HG02763 (cell line): Measurements from ENCODE around the gene WWOX.
"Not testable (repeated sequence)": the region's sequence is repeated elsewhere in the genome, so short reads cannot be mapped to it uniquely, and the experiment has no call there.

Source experiments
- ATAC-seq: cut with Tn5 transposase; IDR thresholded peaks from one replicate; pipeline ENCODE4 v1.9.1; 2021; ENCODE audit warnings: mild to moderate bottlenecking, moderate library complexity; ENCODE audit not compliant: unreplicated experiment

The WWOX gene

DNA sequence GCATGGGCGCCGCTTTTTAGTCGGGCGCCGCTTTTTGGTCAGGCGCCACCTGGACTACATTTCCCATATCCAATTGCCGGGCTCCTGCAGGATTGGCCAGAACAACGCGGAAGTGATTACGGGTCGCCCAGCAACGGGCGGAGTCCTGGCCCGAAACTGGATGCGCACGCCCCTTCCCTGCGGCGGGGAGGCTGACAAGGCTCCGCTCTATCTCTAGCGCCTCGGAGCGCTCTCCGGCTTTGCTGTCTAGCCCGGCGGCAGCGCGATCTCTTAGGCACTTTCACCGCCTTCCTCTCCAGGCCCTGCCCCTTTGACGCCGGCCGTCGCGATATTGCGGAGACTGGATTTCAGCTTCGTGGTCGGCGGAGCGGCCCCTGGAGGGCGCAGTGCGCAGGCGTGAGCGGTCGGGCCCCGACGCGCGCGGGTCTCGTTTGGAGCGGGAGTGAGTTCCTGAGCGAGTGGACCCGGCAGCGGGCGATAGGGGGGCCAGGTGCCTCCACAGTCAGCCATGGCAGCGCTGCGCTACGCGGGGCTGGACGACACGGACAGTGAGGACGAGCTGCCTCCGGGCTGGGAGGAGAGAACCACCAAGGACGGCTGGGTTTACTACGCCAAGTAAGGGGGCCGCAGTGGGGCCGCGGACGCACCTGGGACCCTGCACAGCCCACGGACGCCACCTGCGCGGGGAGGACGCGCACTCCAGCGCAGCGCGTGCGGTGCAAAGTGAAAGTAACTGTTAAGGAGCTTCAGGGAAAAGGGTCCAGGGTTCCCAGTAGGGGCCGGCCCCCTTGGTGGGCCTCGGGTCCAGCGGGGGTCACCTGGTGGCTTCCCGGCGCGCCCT is at the start of gene WWOX:
Gene WWOX (plus strand): TSS at position 384 of the 841 bp plus-strand sequence.
- peak; percentile 96 for ATAC-seq

DNA sequence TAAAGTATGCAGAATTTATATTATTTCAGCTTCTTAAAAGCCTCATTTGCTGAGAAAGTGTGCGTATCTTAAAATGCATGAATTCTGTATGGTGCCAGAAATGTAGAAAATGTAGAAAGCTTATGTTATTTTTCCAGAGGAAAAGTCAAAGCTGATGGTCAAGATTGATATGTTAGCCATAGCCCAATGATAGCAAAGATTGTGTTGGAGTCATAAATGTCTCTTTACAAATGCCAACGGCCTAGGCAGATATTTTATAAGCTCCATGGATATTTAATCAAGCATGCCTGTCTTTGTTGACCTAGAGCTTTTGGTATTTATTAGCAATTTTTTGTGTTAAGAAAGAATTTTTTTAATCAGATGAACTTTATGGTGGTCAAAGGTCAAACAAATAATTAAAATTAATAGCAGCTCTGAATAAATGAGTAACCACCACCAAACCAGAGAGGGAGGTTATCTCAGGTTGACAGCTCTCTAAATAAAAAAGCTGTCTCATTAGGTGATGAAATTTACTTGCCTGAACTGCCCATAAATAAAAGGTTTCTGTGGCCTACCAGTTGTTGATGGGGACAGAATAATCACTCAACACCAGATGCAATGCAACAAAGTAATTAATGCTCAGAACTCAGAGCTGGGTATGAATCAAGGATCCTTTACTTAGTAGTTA is 48.6 kb upstream of the WWOX start:
- no peak for ATAC-seq

DNA sequence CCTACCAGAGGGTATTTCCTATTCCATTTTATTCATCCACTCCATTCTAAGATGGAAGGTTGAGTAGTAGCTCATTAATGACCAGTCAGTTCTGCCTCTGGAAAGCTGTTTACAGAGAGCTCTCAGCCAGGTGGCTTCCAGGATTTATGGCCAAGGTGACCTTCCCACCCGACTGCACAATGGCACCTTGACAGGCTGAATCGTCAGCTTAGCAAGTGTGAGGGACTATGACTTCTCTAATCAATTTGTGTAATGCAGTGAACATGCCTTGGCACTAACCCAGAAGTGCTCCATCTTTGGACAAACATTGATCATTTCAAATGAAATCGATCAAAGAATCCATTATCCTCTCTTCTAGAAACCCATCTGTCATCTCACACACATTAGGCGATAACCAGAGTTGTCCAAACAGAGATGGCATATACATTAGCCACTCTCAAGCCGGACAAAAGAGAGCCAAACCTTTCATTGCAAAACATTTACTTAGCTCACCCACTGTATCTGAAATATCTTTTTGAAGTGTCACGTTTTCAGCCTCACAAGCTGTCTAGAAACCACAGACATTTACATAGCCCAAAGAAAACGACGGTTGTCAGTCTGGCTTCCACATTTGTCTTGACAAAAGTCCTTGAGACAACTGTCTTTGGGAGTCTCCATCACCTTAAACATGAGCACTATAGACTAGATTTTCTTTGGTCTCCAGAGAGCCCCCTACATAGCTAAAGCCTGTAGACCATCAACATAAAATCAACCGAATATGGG is 41.5 kb upstream of the WWOX start:
- ATAC-seq = no peak

DNA sequence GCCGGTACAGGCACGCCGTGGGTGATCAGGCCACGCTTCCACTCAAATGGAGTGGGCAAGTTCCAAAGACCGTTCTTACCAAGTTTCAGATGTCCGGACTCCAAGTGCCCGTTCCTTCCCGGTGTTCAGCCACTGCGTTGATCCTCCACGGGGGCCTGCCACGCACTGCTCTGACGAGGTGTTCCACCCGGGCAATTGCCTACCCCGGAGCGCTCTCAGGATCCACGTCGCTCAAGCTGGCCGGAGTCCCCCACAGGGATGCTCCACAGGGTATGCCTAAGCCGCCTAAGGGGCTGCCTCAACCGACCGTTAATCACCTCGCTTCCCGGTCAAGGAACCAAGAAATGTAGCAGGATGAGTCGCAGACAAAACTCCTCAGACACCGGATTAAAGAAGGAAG is 39.6 kb upstream of the WWOX start:
- ATAC-seq = not testable (repeated sequence)

DNA sequence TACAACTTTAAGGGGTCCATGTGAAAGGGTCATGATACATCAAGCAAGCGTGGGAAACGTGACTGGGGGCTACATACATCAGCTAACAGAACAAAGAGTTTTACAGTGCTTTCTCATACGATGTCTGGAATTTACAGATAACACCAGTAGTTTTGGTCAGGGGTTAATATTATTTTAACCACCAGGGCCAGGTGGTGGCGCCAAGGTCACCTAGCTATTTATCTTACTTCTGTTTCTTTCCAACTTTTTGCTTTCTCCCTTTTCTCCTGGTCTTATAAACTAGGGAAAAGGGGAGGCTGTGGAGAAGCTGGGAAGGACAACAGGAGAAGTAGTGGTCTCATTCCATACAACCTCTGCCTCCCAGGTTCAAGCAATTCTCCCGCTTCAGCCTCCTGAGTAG is 39.2 kb upstream of the WWOX start:
- no peak for ATAC-seq

DNA sequence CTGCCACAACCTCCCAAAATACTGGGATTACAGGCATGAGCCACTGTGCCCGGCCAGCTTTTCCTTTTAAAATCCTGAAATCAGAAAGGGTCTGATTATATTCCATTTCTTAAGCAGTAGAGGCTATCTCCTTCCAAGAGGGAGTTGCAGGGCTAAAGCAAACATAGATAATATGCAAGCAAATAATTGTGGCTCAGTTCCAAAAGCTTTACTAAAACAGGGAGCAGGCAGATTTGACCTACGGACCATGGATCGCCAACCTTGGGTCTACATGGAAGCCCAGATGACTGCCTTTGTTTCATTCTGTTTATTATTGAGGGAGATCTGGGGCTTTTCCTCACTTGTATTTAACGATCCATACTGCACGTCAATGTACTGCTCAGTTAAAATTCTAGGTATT is 38.6 kb upstream of the WWOX start:
- no peak for ATAC-seq

DNA sequence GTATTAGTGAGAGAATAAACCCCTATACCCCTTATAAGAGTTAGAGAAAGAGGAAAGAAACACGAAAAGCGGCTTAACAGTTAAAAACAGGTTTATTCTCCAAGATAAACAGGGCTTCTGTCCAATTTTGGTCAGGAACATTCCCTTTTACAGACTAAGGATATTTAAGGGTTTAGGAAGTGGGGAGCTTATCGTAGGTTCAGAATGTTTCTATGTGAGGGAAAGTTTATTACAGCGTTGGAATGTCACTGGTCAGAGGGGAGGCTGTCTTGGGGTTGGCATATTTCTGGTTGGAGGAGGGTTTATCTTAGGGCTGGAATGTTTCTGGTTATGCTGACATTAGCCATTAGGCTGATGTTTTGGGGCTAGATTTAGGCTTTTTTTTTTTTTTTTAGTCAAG is 34.1 kb upstream of the WWOX start:
- ATAC-seq = no peak

DNA sequence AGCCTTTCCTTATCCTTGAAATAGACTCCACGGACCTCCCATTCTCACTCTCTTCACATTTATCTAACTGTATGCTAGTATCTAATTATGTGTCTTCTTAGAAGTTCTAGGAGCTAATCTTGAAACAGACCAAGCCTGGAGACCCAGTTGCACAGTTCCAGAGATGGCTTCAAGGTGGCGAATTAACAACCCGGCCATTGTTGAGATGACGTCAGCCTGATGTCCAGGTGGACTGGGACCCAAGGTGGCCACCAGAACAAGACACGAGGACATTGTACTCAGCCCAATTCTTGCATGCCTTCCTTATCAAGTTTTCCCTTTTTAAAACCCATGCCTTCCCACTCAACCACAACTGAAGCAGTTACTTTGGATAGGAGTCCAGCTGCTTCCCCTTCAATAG is 29.5 kb upstream of the WWOX start:
- no peak for ATAC-seq

DNA sequence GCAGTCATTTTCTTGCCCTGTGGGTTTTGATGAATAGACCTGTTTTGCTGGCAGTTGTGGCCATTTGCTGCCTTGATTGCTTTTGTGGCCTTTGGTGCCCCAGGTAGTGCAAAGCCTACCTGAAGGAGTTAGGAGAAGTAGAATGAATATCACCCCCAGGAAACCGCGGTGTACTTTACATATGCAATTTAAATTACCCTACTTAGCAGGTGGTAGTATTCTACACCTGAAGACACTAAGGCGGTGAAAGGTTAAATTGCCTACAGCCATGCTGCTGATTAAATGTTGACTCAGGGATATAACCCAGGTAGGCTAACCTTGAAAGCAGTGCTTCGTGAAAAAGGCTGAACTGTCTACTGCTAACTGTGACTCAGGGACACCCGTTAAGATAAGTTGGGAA is 27.2 kb upstream of the WWOX start:
- no peak for ATAC-seq

DNA sequence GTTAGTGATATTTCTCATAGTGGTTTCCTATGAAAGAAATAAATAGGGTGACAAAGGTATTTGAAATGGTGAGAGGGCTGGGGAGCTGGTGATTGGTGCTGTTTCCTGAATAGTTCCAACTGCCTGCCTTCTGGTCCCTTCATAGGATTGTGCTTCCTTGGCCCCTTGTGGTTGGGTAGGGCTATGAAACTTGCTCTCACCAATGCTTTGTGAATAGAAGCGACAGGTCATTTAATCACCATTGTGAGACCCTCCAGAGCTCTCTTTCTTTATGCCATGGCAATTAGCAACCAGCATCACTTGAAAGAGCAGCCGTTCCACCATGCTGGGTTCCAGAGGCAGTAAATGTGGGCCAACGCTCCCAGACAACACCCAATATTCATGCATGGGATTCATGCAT is 23.7 kb upstream of the WWOX start:
- no peak for ATAC-seq

DNA sequence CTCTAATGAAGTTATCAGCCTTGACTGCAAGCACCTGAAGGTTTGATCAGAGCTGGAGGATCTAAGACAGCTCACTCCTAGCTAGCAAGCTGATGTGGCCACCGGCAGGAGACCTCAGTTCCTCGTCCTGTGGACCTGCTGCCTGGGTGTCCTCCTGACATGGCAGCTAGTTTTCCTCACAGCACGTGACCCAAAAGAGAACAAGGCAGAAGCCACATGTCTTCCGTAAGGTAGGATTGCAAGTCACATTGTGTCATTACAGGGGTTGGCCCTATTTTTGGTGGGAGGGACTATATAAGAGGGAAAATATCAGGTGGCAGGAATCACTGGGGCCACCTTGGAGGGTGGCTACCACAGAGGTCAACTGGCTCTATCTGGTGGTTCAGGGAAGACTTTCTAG is 18.1 kb upstream of the WWOX start:
- ATAC-seq = no peak

DNA sequence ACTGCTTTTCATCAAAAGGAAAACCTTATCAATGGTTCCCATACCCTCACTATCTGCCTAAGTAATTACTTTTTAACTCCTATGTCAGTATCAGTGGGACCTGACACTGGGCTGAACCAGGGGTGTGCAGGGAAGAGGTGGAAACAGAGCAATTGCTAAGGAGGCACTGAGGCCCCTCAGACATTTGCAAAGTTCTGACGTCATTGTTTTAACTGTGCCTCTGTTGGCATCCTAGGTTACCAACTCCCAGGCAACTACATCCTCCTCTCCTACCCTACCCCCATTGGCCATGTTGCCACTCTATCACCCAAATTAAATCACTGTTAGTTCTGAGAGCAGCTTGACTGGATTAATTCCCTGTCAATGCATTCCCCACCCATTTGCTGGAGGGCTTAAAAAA is 8.0 kb upstream of the WWOX start:
- ATAC-seq = no peak

DNA sequence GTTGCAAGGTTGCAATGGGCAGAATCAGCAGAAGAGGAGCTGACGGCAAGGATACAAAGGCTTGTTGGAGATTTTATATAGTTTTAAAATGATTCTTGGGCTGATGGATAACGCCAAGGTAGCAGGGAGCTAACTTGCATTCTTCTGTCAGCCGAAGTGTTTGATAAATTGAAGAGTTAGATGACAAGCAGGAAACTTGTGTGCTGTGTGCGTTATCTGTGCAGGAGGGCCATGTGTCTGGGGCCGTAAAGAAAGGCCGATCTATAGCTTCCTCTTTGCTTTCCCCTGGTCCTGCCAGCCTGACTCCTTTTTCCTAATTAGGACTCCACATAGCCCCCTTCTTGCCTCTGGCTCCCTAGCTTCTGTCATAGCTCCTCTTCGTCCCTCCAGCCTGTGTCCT is 6.7 kb upstream of the WWOX start:
- ATAC-seq = no peak

DNA sequence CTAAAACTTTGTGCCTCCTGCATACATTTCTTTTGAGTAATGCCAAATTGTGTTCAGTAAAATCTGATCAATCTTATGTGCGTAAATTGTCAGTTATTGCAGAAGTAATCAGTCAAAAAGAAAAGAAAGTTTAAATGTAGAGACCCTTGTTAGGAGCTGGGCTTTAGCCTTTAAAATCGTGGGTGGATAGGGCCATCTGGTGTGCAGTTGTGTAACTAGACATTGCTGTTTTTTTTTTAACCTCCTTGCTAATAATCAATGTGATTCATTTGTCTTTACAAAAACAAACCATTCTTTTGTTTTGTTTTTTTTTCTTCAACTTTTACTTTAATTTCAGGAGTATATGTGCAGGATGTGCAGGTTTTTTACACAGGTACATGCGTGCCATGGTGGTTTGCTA is 5.3 kb upstream of the WWOX start:
- no peak for ATAC-seq

DNA sequence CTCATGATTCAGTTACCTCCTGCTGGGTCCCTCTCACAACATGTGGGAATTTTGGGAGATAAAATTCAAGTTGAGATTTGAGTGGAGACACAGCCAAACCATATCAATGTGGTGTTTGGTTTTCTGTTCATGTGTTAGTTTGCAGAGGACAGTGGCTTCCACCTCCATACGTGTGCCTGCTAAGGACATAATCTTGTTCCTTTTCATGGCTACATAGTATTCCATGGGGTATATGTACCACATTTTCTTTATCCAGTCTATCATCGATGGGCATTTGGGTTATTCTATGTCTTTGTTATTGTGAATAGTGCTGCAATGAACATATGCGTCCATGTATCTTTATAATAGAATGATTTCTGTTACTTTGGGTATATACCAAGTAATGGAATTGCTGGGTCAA is 4.5 kb upstream of the WWOX start:
- ATAC-seq = no peak

DNA sequence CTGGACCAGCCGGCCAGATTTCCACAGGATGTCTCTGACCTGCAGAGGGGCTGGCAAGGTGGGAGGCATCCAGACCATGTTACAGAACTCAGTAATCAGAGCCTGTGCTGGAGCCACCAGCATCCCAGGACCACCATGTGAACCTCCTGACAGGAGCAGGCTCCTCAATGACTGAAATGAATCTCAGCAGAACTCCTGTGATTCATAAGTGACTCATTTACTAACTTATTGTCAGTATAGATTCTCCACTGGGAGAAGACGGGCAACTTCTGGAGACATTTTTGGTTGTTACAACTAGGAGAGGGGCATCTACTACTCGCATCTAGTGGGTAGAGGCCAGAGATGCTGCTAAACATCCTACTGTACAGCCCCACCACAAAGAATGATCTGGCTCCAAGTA is 3.1 kb upstream of the WWOX start:
- no peak for ATAC-seq

DNA sequence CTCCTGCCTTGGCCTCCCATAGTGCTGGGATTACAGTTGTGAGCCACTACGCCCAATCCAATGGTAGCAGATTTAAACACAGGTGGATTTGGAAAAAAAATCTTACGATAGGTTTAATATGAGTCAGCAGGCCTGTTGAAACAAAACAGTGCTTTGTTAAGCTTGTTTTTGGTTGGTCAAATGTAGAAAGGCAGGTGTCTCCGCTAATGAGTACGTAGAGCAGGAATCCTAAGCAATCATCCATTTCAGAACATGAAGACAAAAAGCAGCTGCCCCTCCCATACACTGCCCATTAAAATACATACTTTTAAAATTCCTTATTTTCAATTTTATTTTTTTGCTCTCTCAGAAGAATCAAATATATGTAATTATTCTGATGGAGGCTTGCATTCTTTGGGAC is 1.9 kb upstream of the WWOX start:
- no peak for ATAC-seq

DNA sequence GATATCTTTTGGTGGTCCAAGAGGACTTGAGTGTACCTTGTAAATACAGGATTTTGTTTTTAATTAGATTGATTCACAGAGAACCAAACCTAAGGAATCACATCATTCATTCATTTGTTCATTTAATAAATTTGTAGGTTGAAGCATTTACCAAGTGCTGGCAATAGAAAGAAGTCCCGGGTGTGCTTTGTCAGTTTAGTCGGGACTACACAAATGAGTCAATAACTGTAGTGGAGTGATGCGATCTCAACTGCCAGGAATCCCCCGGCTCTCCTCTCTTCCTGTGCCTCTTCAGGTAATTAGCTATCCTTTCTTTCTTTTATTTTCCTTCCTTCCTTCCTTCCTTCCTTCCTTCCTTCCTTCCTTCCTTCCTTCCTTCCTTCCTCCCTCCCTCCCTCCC is 1.4 kb upstream of the WWOX start:
- no peak for ATAC-seq

DNA sequence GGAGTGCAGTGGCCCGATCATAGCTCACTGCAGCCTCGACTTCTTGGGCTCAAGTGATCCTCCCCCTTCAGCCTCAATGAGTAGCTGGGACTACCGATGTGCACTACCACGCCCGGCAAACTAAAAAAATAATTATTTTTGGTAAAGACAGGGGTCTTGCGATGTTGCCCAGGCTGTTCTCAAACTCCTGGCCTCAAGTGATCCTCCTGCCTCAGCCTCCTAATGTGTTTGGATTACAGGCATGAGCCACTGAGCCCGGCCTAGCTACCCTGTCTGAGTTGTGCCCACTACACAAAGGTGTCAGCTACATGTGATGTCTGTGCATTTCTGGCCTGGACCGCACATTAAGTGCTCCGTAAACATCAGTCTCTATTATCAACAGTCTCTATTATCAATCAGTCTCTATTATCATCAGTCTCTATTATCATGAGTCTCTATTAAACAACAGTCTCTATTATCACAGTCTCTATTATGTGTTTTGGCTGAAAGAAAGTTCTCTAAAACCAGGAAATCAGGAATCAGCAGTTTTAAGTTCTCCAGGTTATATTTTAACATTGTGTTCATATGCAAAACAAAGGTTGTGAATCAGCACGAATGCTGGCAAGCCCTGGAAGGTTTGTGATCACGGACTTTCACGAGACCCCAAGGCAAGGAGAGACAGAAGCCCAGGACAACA is 721 bp upstream of the WWOX start:
- no peak for ATAC-seq

DNA sequence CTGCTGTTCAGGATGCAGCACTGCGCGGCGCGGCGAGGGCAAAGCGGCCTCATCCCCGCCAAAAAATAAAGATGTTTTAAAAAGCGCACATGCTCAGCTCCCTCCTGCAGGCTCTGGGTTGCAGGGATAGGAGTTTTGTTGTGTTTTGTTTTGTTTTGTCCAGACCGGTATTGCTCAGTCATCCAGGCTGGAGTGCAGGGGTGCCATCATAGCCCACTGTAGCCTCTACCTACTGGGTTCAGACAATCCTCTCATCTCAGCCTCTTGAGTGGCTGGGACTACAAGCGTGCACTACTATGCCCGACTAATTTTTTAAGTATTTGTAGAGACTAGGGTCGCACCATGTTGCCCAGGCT is 636 bp downstream of the WWOX start:
- ATAC-seq = no peak

DNA sequence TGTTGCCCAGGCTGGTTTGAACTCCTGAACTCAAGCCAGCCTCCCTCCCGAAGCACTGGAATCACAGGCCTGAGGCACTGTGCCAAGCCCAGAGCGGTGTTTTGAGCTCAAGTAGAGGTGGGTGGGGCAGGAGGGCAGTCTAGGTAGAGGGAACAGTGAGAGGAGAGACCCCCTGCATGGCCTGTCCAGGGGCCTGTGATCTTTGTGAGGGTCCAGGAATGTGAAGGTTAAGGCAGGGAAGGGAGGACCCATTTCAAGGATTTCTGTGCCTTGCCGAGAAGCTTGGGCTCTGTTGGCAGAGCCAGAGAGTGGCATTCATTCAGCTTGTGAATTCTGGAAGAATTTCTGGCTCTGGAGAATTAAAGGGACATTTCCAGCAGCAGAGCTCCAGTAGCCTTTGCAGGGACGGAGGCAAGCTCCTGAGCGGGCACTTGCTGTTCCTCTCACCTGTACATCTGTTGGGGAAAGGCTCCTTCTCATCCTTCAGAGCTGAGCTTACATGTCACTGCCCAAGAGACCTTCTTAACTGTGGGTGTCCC is 2.7 kb downstream of the WWOX start:
- ATAC-seq = no peak
